HEK293 (cell line): ENCODE data around the gene MAP3K5.

Experiments
- GLIS1 ChIP-seq: fragments of 450-650 bp; formaldehyde crosslinking; IDR thresholded peaks from 2 replicates; pipeline ENCODE4 v1.5.1; 2016; ENCODE audit warnings: missing biosample characterization, missing genetic modification characterization
- IKZF3 ChIP-seq: fragments of 450-650 bp; IDR thresholded peaks from 2 replicates; pipeline ENCODE4 v1.5.0; 2018; ENCODE audit warnings: missing biosample characterization, mild to moderate bottlenecking, missing genetic modification characterization, moderate library complexity
- KLF1 ChIP-seq: fragments of 450-650 bp; formaldehyde crosslinking; IDR thresholded peaks from 2 replicates; pipeline ENCODE4 v1.5.1; 2016; ENCODE audit warnings: missing biosample characterization, missing genetic modification characterization
- MYNN ChIP-seq: fragments of 450-650 bp; formaldehyde crosslinking; IDR thresholded peaks from 2 replicates; pipeline ENCODE4 v1.5.1; 2016; ENCODE audit warnings: missing biosample characterization, missing genetic modification characterization, borderline replicate concordance
- OSR2 ChIP-seq: fragments of 450-650 bp; formaldehyde crosslinking; IDR thresholded peaks from 2 replicates; pipeline ENCODE4 v1.5.1; 2016; ENCODE audit warnings: missing biosample characterization, missing genetic modification characterization
- REST ChIP-seq: fragments of 450-650 bp; formaldehyde crosslinking; IDR thresholded peaks from 2 replicates; pipeline ENCODE4 v1.5.1; 2016; ENCODE audit warnings: missing biosample characterization, missing genetic modification characterization
- SCRT2 ChIP-seq: fragments of 450-650 bp; formaldehyde crosslinking; IDR thresholded peaks from 2 replicates; pipeline ENCODE4 v1.5.1; 2016; ENCODE audit warnings: missing biosample characterization, missing genetic modification characterization
- TRIM28 ChIP-seq: IDR thresholded peaks from 2 replicates; pipeline ENCODE4 v1.6.1; 2011; ENCODE audit warnings: low read length, control low read depth, borderline replicate concordance
- ZBTB17 ChIP-seq: fragments of 450-650 bp; formaldehyde crosslinking; IDR thresholded peaks from 2 replicates; pipeline ENCODE4 v1.5.1; 2016; ENCODE audit warnings: missing biosample characterization, missing genetic modification characterization
- ZBTB20 ChIP-seq: fragments of 450-650 bp; formaldehyde crosslinking; IDR thresholded peaks from 2 replicates; pipeline ENCODE4 v1.5.1; 2016; ENCODE audit warnings: missing biosample characterization, missing genetic modification characterization
- ZBTB26 ChIP-seq: fragments of 450-650 bp; formaldehyde crosslinking; optimal IDR thresholded peaks from 2 replicates; pipeline ENCODE3; 2016; ENCODE audit warnings: missing biosample characterization, mild to moderate bottlenecking, missing genetic modification characterization
- ZIC2 ChIP-seq: fragments of 450-650 bp; formaldehyde crosslinking; IDR thresholded peaks from 2 replicates; pipeline ENCODE4 v1.5.1; 2016; ENCODE audit warnings: missing biosample characterization, missing genetic modification characterization
- ZNF157 ChIP-seq: fragments of 450-650 bp; formaldehyde crosslinking; IDR thresholded peaks from 2 replicates; pipeline ENCODE4 v1.5.1; 2016; ENCODE audit warnings: missing biosample characterization, missing genetic modification characterization
- ZNF19 ChIP-seq: fragments of 450-650 bp; formaldehyde crosslinking; IDR thresholded peaks from 2 replicates; pipeline ENCODE4; 2016; ENCODE audit warnings: missing biosample characterization, missing genetic modification characterization, low read depth
- ZNF2 ChIP-seq: fragments of 450-650 bp; formaldehyde crosslinking; IDR thresholded peaks from 2 replicates; pipeline ENCODE4 v1.5.1; 2016; ENCODE audit warnings: missing biosample characterization, missing genetic modification characterization
- ZNF398 ChIP-seq: fragments of 450-650 bp; formaldehyde crosslinking; IDR thresholded peaks from 2 replicates; pipeline ENCODE4 v1.5.1; 2017; ENCODE audit warnings: missing biosample characterization, missing genetic modification characterization
- ZNF404 ChIP-seq: fragments of 450-650 bp; formaldehyde crosslinking; IDR thresholded peaks from 2 replicates; pipeline ENCODE4 v1.5.1; 2017; ENCODE audit warnings: missing biosample characterization, missing genetic modification characterization
- ZNF561 ChIP-seq: fragments of 450-650 bp; IDR thresholded peaks from 2 replicates; pipeline ENCODE4 v1.5.1; 2018; ENCODE audit warnings: missing biosample characterization, missing genetic modification characterization, borderline replicate concordance
- ZNF600 ChIP-seq: fragments of 450-650 bp; formaldehyde crosslinking; IDR thresholded peaks from 2 replicates; pipeline ENCODE4 v1.5.1; 2016; ENCODE audit warnings: missing biosample characterization, missing genetic modification characterization
- ZNF670 ChIP-seq: fragments of 450-650 bp; formaldehyde crosslinking; IDR thresholded peaks from 2 replicates; pipeline ENCODE4 v1.5.1; 2016; ENCODE audit warnings: missing biosample characterization, missing genetic modification characterization, low read depth
- ZNF792 ChIP-seq: fragments of 450-650 bp; formaldehyde crosslinking; IDR thresholded peaks from 2 replicates; pipeline ENCODE4 v1.5.1; 2016; ENCODE audit warnings: missing biosample characterization, missing genetic modification characterization
- ZSCAN5A ChIP-seq: fragments of 450-650 bp; formaldehyde crosslinking; IDR thresholded peaks from 2 replicates; pipeline ENCODE4 v1.5.1; 2016; ENCODE audit warnings: missing biosample characterization, missing genetic modification characterization
- TF ChIP-seq, protein P1 (sequence below): fragments of 450-650 bp; formaldehyde crosslinking; IDR thresholded peaks from 2 replicates; pipeline ENCODE4 v1.5.1; 2017; ENCODE audit warnings: missing biosample characterization, missing genetic modification characterization
- TF ChIP-seq, protein P2 (sequence below): fragments of 450-650 bp; formaldehyde crosslinking; IDR thresholded peaks from 2 replicates; pipeline ENCODE4 v1.5.1; 2016; ENCODE audit warnings: missing biosample characterization, missing genetic modification characterization

The MAP3K5 gene

DNA sequence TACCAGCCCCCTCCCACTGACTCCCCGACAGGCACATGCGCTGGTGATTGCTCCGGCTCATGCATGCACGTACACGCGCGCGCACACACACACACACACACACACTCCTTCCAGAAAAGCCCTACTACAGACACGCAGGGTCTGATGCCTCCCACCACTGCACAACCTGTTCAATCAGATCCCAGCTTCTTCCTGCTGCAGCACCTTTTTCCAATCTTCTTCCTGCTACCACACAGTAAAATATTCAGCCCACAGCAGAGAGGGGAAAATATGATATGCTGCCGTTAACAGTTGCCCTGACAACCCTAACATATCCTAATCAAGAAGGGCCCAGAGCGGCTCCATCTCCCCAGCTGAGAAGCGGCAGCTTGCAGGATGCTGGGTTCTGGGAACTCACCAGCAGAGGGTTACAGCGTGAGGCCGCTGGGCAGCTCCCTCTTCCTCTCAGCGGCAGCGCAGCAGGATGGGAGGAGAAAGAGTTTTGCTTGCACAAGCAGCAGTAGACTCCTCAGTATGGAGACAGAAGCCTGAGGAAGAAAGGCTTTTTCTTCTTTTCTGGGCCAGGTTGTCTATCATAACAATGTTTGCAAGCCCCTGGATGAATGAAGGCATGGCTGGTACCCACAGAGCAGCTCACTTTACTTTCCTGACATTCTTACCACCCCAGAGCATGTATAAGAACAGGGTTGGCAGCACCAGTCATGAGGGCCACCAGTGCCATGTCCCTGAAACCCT lies 265.9 kb downstream of the MAP3K5 start (continued):
- TF ChIP-seq ZNF670 (no peak), ZNF2 (tag by site-specific recombination) (peak; percentile 83; the same call in 1 of the 2 replicates), ZBTB17 (tag by site-specific recombination) (peak; percentile 71), OSR2 (tag by site-specific recombination) (0 out of 2 replicates have a peak, but pooled peaks have one; percentile 9), ZNF600 (tag by site-specific recombination) (peak; percentile 35; the same call in 1 of the 2 replicates), GLIS1 (tag by site-specific recombination) (0 out of 2 replicates have a peak, but pooled peaks have one; percentile 29), ZNF398 (peak; percentile 23; the same call in 1 of the 2 replicates), ZBTB26 (tag by site-specific recombination) (peak; percentile 18), ZIC2 (tag by site-specific recombination) (peak; percentile 87), MYNN (tag by site-specific recombination) (0 out of 2 replicates have a peak, but pooled peaks have one; percentile 62), ZSCAN5A (tag by site-specific recombination) (no peak), IKZF3 (tag by site-specific recombination) (0 out of 2 replicates have a peak, but pooled peaks have one; percentile 9), KLF1 (no peak), SCRT2 (0 out of 2 replicates have a peak, but pooled peaks have one; percentile 18), ZNF561 (tag by site-specific recombination) (peak; percentile 60; the same call in 1 of the 2 replicates), ZNF19 (tag by site-specific recombination) (no peak), ZBTB20 (tag by site-specific recombination) (peak; percentile 65), ZNF404 (tag by site-specific recombination) (no peak), ZNF157 (no peak), TRIM28 (peak; percentile 31; the same call in 1 of the 2 replicates), REST (peak; percentile 66; the same call in 1 of the 2 replicates), ZNF792 (tag by site-specific recombination) (0 out of 2 replicates have a peak, but pooled peaks have one; percentile 17)
- TF ChIP-seq, protein P1, sequence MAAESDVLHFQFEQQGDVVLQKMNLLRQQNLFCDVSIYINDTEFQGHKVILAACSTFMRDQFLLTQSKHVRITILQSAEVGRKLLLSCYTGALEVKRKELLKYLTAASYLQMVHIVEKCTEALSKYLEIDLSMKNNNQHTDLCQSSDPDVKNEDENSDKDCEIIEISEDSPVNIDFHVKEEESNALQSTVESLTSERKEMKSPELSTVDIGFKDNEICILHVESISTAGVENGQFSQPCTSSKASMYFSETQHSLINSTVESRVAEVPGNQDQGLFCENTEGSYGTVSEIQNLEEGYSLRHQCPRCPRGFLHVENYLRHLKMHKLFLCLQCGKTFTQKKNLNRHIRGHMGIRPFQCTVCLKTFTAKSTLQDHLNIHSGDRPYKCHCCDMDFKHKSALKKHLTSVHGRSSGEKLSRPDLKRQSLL (tag by site-specific recombination) = peak; percentile 95
- TF ChIP-seq, protein P2, sequence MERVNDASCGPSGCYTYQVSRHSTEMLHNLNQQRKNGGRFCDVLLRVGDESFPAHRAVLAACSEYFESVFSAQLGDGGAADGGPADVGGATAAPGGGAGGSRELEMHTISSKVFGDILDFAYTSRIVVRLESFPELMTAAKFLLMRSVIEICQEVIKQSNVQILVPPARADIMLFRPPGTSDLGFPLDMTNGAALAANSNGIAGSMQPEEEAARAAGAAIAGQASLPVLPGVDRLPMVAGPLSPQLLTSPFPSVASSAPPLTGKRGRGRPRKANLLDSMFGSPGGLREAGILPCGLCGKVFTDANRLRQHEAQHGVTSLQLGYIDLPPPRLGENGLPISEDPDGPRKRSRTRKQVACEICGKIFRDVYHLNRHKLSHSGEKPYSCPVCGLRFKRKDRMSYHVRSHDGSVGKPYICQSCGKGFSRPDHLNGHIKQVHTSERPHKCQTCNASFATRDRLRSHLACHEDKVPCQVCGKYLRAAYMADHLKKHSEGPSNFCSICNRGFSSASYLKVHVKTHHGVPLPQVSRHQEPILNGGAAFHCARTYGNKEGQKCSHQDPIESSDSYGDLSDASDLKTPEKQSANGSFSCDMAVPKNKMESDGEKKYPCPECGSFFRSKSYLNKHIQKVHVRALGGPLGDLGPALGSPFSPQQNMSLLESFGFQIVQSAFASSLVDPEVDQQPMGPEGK (tag by site-specific recombination) = 0 out of 2 replicates have a peak, but pooled peaks have one; percentile 17
